Measurements from ENCODE around the gene DYRK1A. TPM values are rescaled to one million over a fixed set of nuclear protein-coding genes. Genes with fewer than 3 reads are reported as not detected.
"Not testable (repeated sequence)": the region's sequence is repeated elsewhere in the genome, so short reads cannot be mapped to it uniquely, and the experiment has no call there.

The DYRK1A gene
- 10 to 100 TPM; 47.6 to 51.1 TPM for total RNA-seq

DNA sequence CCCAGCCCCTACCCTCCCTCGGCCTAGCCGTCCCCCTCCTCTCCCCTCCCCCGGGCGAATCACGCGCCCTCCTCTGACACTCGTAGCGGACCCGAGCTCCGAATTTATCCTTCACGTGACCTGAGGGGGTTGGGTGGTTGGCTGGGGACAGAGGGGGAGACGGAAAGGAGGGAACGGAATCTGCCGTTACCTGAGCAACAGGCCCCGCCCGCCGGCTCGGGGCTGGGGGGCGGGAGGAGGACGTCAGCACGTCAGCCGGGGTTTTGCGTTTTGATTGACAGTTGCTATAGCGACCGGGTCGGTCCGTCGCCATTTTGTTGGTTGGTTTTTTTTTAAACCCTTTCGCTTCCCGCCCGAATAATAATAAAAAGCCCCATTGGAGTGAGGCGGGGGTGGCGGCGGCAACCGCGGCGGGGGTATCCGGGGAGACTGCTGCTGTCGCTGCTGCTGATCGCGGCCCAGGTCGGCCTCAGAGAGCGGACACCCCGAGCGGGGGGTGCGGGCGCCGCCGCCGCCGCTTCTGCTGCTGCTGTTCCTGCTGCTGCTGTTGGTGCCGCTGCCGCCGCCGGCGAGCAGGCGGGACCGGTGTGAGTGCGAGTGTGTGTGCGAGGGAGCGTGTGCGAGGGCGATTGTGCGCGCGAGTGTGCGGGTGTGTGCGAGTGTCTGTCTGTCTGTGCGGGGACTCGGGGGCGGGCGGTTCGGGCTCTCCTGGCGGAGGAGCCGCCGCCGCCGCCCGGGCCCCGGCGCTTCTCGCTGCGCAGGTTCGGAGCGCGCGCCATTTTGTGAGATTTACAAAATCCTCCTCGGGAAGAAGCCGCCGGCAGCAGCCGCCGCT, at the start of gene DYRK1A:
TSS of gene DYRK1A (plus strand) at position 292 of the 835 bp plus-strand sequence. CDS start 53,602 bp downstream, outside the sequence.
- ChIA-PET CTCF (interaction anchor here (1.0 kb wide), 2 partner anchors 146 to 197 kb away, joined by 3 to 5 read pairs; no protein-coding TSS in a partner anchor), POLR2A (interaction anchor here (0.5 to 2.8 kb wide), 6 partner anchors 41 to 197 kb away, joined by 3 to 22 read pairs (median 6); partner anchors contain the start of gene VPS26C)
- Mint-ChIP-seq H3K9me3 (no peaks in the 10 kb centered on the region), H3K4me1 (ENCODE audit: low read depth) (peaks cover 34% of the 10 kb centered on the region), H3K27ac (peak within 1 kb of the TSS; percentile 99), H3K36me3 (peaks cover 12% of the 10 kb centered on the region), H3K4me3 (peak within 1 kb of the TSS; percentile 98), H3K27me3 (no peaks in the 10 kb centered on the region)
- intact Hi-C loops (cut with micrococcal nuclease), result loop anchor here (1.0 to 10.0 kb wide), 7 partner anchors 42 to 1401 kb away; partner anchors contain the start of genes PIGP, TTC3 and VPS26C
- DNase-seq, result peak; percentile 99

GRCh38 chr21:37319551-37319950, 47.0 kb upstream of the DYRK1A start:
- Mint-ChIP-seq H3K27ac (no peak overlapping the region), H3K4me1 (ENCODE audit: low read depth) (no peaks in the 10 kb centered on the region), H3K9me3 (peaks cover 14% of the 10 kb centered on the region), H3K27me3 (peaks cover 1% of the 10 kb centered on the region), H3K36me3 (peaks cover 1% of the 10 kb centered on the region), H3K4me3 (no peak overlapping the region)
- intact Hi-C loops (cut with micrococcal nuclease), result no loop called here
- DNase-seq, result no peak
- ChIA-PET CTCF (no interaction called here), POLR2A (no interaction called here)

DNA sequence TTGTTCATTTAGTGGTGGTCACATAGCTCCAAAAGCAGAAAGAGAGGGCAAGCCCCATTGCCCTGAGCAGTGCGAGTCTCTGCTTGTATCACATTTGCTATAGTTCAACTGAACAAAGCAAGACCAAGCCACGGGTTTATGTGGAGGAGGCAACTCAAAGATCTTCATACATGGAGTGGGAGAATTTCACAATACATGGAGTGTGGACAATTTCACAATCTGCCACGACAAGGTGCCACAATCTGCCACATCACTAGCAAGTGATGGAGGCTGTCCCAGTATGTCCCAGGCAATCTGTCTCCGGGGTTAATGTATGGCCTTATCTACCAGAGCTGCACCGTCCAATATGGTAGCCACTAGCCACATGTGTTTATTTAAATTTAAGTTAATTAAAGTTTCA, 44.5 kb upstream of the DYRK1A start:
- no peaks in the 10 kb centered on the region for H3K36me3 Mint-ChIP-seq
- H3K27ac Mint-ChIP-seq, result no peak overlapping the region
- no peaks in the 10 kb centered on the region for H3K27me3 Mint-ChIP-seq
- POLR2A ChIA-PET, result no interaction called here
- CTCF ChIA-PET, result no interaction called here
- DNase-seq, result no peak
- no peak overlapping the region for H3K4me3 Mint-ChIP-seq
- no peaks in the 10 kb centered on the region for H3K4me1 Mint-ChIP-seq (ENCODE audit: low read depth)
- peaks cover 3% of the 10 kb centered on the region for H3K9me3 Mint-ChIP-seq
- intact Hi-C loops (cut with micrococcal nuclease), result no loop called here

GRCh38 chr21:37324558-37324957, 42.0 kb upstream of the DYRK1A start:
- POLR2A ChIA-PET, result no interaction called here
- Mint-ChIP-seq H3K36me3 (no peaks in the 10 kb centered on the region), H3K9me3 (no peaks in the 10 kb centered on the region), H3K27ac (no peak overlapping the region), H3K27me3 (no peaks in the 10 kb centered on the region), H3K4me1 (ENCODE audit: low read depth) (no peaks in the 10 kb centered on the region), H3K4me3 (no peak overlapping the region)
- CTCF ChIA-PET, result no interaction called here
- DNase-seq, result no peak
- intact Hi-C loops (cut with micrococcal nuclease), result no loop called here

DNA sequence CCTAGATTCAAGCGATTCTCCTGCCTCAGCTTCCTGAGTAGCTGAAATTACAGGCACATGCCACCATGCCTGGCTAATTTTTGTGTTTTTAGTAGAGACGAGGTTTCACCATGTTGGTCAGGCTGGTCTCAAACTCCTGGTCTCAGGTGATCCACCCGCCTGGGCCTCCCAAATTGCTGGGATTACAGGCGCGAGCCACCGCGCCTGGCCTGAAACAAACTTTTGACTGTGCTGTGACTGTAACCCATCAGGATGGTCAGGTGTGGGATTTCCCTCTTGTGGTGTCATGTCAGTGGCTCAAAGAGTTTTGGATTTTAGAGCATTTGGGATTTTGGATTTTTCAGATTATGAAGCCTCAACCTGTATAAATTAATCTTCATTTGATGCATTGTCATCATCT, 38.4 kb upstream of the DYRK1A start:
- peak; percentile 15 for DNase-seq
- H3K4me3 Mint-ChIP-seq; H3K9me3 Mint-ChIP-seq; POLR2A ChIA-PET; H3K36me3 Mint-ChIP-seq; CTCF ChIA-PET; H3K27me3 Mint-ChIP-seq; H3K4me1 Mint-ChIP-seq (ENCODE audit: low read depth); intact Hi-C loops (cut with micrococcal nuclease); H3K27ac Mint-ChIP-seq: not testable (repeated sequence)

- no peaks in the 10 kb centered on the region for H3K9me3 Mint-ChIP-seq
- intact Hi-C loops (cut with micrococcal nuclease), result no loop called here
- no peaks in the 10 kb centered on the region for H3K36me3 Mint-ChIP-seq
- H3K27me3 Mint-ChIP-seq, result no peaks in the 10 kb centered on the region
- DNase-seq, result no peak
- CTCF ChIA-PET, result interaction anchor here (0.7 to 0.9 kb wide), 2 partner anchors 41 to 233 kb away, joined by 3 to 4 read pairs; no protein-coding TSS in a partner anchor
- POLR2A ChIA-PET, result interaction anchor here (0.6 kb wide), 1 partner anchor 50 kb away, joined by 3 read pairs; no protein-coding TSS in a partner anchor
- no peak overlapping the region for H3K4me3 Mint-ChIP-seq
- H3K4me1 Mint-ChIP-seq (ENCODE audit: low read depth), result no peaks in the 10 kb centered on the region
- no peak overlapping the region for H3K27ac Mint-ChIP-seq
Measured at GRCh38 chr21:37331411-37331810, 35.2 kb upstream of the DYRK1A start.

DNA sequence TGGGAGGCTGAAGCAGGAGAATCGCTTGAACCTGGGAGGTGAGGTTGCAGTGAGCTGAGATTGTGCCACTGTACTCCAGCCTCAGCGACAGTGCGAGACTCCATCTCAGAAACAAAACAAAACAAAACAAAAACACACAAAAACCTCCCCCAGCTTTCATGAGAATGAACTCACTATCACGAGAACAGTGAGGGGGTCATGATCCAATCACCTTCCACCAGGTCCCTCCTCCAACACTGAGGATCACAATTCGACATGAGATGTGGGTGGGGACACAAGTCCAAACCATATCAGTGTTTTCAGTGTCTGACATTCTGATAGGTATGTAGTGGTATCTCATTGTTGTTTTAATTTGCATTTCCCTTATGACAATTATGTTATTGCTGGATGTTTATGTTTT, 31.5 kb upstream of the DYRK1A start:
- Mint-ChIP-seq H3K36me3 (no peaks in the 10 kb centered on the region), H3K27me3 (no peaks in the 10 kb centered on the region), H3K27ac (no peak overlapping the region), H3K4me1 (ENCODE audit: low read depth) (no peaks in the 10 kb centered on the region), H3K9me3 (no peaks in the 10 kb centered on the region), H3K4me3 (no peak overlapping the region)
- ChIA-PET POLR2A (no interaction called here), CTCF (no interaction called here)
- intact Hi-C loops (cut with micrococcal nuclease), result no loop called here
- no peak for DNase-seq

GRCh38 chr21:37337179-37337578, 29.4 kb upstream of the DYRK1A start:
- Mint-ChIP-seq H3K4me3 (no peak overlapping the region), H3K9me3 (peaks cover under 1% of the 10 kb centered on the region), H3K4me1 (ENCODE audit: low read depth) (no peaks in the 10 kb centered on the region), H3K27ac (no peak overlapping the region), H3K36me3 (peaks cover under 1% of the 10 kb centered on the region), H3K27me3 (peaks cover 3% of the 10 kb centered on the region)
- intact Hi-C loops (cut with micrococcal nuclease), result no loop called here
- DNase-seq, result no peak
- CTCF ChIA-PET, result no interaction called here
- POLR2A ChIA-PET, result no interaction called here

- Mint-ChIP-seq H3K4me3 (no peak overlapping the region), H3K4me1 (ENCODE audit: low read depth) (no peaks in the 10 kb centered on the region), H3K36me3 (peaks cover 3% of the 10 kb centered on the region), H3K9me3 (peaks cover 4% of the 10 kb centered on the region), H3K27ac (no peak overlapping the region), H3K27me3 (peaks cover 3% of the 10 kb centered on the region)
- ChIA-PET CTCF (no interaction called here), POLR2A (no interaction called here)
- DNase-seq, result no peak
- intact Hi-C loops (cut with micrococcal nuclease), result no loop called here
Measured at GRCh38 chr21:37337831-37338230, 28.7 kb upstream of the DYRK1A start.

DNA sequence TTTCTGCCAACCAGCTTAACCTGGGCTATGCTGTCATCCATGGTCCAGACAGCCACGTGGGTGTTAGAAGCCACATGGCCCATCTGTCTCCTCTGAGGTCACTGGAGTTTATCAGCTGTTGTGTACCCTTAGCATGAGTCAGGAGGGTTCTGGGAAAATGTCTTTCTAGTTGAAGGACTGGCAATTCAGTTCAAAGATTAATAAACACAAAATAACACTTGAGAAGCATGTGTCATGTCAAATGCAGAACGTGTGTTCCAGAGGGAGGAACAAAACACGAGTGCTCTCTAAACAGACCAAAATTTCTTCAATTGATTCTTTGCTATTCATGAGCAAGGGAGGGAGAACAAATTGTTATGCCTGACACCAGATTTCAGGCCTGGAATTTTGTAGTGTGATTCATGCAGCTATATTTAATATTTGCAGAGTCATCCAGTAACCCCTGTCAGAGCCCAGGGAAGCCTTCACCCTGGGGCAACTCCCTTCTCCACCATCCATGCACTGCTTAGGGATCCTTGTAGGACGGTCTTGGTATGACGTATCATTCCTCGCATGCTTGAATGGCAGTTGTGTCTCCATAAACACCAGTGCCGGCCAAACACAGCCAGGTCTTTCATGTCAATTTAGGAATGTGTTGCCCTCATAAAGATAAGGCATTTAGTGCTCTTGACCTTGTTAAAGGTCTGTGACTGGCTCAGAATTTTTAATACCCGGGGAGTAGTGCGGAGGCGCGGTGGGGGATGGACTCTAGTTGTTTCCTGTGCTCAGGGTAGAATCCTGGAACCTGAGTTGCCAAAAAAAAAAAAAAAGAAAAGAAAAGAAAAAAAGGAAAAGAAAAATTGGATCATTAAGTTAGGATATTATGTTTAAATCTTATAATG, 27.7 kb upstream of the DYRK1A start:
- CTCF ChIA-PET, result no interaction called here
- no peaks in the 10 kb centered on the region for H3K4me1 Mint-ChIP-seq (ENCODE audit: low read depth)
- H3K9me3 Mint-ChIP-seq, result peaks cover 4% of the 10 kb centered on the region

GRCh38 chr21:37339552-37339939, 27.0 kb upstream of the DYRK1A start:
- intact Hi-C loops (cut with micrococcal nuclease), result no loop called here

More for the DNA sequence above, 27.7 kb upstream of the DYRK1A start:
- intact Hi-C loops (cut with micrococcal nuclease), result no loop called here
- H3K27ac Mint-ChIP-seq, result no peak overlapping the region
- peaks cover 3% of the 10 kb centered on the region for H3K36me3 Mint-ChIP-seq
- H3K4me3 Mint-ChIP-seq, result no peak overlapping the region
- DNase-seq, result no peak
- H3K27me3 Mint-ChIP-seq, result peaks cover 3% of the 10 kb centered on the region
- POLR2A ChIA-PET, result no interaction called here

DNA sequence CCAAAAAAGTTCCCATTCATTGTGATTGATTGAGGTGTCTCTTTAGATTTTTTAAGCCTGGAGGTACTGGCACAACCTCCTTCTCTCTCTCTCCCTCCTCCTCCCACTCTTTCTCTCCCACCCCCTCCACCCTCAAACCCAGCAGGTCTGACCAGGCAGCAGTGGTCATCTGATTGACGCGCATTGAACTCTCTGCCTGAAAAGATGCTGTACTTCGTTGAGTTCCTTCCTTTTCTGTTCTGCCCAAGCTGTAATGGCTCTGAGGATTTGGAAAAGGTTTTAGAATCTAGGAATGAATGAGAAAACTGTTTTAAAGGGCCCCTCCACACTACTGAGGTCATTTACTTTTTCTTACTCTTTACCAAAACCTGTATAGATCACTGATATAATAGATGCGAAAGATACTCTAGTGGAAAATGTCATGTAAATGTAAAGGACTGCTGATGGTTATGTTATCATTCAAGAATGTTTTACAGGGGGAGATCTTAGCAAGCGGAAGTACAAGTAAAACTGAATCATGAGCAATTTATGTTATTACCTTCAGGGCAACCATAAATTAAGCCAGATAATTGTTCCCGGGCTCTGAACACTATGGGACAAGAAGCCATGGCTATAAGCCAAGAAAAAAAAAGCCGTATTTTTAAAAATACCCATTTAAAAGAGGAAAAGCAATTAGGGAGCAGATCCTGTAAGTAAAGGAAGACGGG, 25.2 kb upstream of the DYRK1A start:
- H3K4me1 Mint-ChIP-seq (ENCODE audit: low read depth), result no peaks in the 10 kb centered on the region
- peaks cover 4% of the 10 kb centered on the region for H3K9me3 Mint-ChIP-seq
- intact Hi-C loops (cut with micrococcal nuclease), result no loop called here
- no peak overlapping the region for H3K4me3 Mint-ChIP-seq
- no peak overlapping the region for H3K27ac Mint-ChIP-seq
- peaks cover 3% of the 10 kb centered on the region for H3K36me3 Mint-ChIP-seq
- H3K27me3 Mint-ChIP-seq, result peaks cover 3% of the 10 kb centered on the region
- ChIA-PET POLR2A (no interaction called here), CTCF (no interaction called here)
- no peak for DNase-seq

More at GRCh38 chr21:37339552-37339939, 27.0 kb upstream of the DYRK1A start:
- Mint-ChIP-seq H3K27me3 (peaks cover 3% of the 10 kb centered on the region), H3K27ac (no peak overlapping the region), H3K9me3 (peaks cover 4% of the 10 kb centered on the region), H3K4me3 (no peak overlapping the region), H3K36me3 (peaks cover 3% of the 10 kb centered on the region), H3K4me1 (ENCODE audit: low read depth) (no peaks in the 10 kb centered on the region)
- CTCF ChIA-PET, result no interaction called here
- POLR2A ChIA-PET, result no interaction called here
- no peak for DNase-seq
